ENCODE measurements around the gene KCNK5.

The KCNK5 gene

DNA sequence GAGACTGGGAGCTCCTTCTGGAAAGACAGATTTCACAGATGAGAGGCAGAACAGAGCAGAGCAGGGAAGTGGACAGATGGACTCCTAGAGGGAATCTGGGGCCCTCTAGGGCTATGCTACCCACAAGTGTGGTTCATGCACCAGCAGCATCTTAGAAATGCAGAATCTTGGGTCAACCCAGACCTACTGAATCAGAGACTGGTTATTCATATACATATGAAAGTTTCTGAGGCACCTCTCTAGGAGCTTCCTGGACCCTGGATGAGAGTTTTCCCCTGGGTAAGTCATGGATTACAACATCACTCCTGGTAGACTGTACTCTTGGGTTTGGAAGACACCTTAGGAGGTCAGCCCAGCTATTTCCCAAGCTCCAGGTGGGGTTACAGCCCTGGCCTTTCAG lies 58.9 kb downstream of the KCNK5 start:
- DNase-seq, result no peak

DNA sequence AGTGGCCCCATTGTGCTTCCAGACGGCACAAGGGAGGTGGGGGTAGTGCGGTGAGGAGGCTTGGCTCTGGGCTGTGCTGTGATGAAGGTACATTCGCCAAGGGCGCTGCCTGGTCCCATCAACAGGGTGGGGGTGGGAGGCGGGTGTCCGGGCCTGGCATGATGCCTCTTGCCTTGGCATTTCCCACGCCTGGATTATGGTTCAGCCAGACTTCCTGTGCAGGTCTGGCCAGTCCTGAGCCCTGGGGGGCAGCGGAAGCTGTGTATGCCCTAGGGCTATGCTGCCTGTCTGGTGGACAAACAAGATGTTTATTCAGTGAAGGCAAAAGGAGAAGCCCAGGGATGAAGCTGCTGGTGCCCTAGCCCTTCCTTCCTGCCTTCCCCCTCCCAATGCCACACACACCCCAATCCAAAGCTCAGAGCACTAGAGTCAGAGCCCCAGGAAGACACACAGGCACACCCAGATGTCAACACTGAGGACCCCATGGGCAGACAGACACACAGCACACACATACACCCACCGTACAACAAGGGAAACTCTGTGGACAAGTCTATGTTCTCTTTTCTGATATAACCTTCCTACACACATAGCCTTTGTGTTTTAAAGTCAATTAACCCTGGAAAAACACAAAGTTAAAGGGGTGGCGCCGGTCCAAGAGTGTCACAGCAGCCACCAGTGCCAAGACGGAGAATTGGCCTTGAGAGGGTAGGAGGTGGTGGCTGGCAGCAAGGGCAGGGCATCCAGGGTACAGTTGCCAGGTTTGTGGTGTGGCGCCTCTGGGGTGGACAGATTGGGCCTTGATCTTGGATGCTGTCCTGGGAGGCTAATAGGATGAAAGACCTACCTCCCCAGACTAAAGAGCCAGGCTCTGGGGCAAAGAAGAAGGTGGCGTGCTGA lies 59.6 kb downstream of the KCNK5 start:
- no peak for DNase-seq

DNA sequence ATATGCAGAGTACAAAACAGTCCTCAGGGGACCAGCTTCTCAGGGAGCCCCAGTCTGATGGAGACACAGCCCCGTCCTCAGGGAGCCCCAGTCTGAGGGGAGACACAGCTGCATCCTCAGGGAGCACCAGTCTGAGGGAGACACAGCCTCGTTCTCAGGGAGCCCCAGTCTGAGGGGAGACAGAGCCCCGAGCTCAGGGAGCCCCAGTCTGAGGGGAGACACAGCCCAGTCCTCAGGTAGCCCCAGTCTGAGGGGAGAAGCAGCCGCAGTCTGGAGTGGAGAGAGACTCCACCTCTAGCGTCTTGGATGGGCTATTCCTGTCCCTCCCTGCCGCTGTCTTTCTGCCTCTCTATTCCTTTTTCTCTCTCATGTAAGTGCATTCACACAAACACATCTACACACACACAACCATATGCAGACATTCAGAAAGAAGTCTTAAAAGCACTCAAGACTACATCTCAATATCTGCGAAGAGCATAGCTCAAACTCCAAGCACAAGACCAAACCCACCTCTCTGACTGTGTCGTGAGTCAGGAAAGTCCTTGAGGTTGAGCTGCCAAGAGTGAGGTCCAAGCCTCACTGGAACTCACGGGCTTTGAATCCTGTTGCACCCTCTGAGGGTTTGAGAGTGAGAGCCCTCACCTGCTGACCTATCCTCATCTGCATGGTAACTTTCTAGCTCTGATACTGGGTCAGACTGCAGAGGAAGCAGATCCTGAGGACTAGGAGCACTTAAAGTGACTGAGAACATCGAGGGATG lies 61.2 kb downstream of the KCNK5 start:
- no peak for DNase-seq

DNA sequence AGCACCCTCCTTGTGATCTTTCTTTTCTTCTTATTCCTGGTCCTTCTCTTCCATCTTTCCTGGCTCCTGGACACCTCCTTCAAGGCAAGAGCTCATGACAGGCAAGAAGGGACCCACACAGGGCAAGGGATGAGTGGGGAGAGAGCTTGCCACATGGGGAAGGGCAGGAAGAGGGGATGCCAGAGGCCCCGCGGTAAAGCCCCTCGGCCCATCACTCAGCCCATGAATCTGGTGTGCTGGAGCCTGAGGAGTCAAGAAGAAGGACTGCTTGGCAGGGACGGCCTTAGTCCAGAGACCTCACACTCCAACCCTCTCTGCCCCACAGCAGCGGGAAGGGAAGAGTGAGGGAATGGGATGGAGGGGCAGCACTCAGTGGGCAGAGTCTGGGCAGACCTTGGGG lies 62.0 kb downstream of the KCNK5 start:
- no peak for DNase-seq

DNA sequence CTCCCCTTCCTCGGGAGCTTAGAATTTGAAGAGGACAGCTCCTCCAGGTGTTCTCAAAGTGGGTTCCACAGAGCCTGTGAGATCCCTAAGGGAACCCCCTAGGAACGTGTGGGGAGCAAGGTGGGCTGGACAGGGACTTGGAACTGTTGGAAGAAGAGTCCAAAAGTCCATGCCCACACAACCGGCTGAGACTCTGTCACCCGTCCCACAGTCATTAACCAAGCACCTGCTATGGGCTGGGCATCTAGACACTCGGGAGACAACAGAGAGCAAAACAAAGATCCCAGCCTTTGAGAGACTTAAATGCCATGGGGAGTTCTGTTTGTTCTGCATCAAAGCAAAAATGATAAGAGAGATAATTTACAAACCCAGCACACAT lies 62.4 kb downstream of the KCNK5 start:
- no peak for DNase-seq

DNA sequence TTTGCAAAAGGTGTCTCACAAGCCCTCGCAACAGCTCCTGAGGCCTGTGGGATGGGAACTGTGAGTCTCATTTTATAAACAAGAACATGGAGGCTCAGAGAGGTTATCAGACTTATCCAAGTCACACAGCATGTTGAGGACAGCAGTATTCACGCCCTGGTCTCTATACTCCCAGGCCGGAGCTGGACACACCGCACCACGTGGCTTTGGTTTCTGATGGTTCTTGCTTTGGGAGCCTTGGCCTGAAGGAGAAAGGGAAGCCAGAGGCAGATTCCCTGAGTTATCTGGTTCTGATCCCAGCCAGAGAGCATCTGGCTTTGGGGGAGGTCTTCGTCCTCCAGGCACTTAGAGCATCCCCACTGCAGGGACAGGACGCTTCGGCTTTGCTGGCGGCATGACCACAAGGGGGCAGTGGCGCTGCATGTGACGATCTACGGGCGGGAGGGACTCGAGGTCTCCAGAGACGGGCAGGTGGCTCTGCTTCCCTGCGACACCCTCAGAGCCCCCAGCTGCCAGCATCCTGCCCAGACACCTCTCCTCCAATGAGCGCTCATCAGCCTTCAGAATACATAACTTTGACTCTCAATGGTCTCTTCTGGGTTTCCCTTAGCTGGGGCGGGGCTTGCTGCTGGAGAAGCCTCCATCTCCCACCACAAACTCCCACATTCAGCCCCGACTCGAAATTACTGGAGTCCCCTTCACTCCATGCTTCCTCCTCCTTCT lies 62.9 kb downstream of the KCNK5 start:
- peak; percentile 91 for DNase-seq

DNA sequence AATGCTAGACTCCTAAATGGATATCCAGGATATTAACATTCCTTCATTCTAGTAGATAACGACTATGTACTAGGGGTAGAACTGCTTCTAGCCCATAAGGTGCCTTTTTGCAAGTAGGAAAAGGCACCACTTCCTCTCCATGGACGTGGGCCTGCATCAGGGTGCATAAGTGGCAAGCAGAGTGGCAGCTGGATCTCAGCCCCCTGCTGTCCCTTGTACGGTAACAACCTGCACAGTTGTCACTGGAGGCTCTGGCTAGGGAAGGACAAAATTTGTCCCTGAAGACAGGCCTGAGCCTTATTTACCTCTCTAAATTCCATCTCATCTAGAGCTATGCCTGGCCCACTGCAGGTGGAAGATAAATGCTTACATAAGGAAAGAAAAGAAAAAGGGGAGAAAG lies 71.8 kb downstream of the KCNK5 start:
- no peak for DNase-seq

DNA sequence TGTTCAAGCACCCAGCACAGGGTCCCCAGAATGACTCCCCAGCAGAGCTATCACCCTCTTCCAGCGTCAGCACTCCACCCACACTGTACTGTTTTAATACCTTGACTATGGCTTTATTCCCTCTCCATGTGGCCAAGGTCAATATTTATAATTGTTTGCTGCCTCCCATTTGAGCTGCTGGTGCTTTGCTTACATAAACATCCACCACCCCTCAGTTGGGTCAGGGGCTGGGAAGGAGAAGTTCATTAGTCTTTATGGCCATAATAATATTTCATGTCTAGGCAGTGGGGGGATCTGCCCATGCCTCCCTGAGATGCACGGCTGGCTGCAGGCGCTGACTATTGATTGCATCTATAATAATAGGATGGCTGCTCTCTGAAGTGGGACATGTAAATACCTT lies 72.5 kb downstream of the KCNK5 start:
- DNase-seq, result no peak

DNA sequence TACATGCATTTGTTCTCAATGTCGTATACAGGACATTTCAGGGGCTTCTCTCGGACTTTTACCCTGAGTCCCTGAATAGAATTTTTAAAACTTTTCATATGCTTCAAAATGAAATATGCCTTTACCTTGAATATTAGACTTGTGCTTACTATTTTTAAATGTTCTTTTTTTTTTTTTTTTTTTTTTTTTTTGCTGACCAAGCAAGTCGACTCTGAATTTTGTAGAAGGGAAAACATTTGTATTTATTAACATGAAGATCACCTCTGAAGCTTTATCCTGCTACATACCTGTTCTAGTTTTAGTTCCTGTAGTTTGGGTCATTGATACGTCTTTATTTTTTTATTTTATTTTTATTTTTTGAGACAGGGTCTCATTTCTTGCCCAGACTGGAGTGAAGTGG lies 74.6 kb downstream of the KCNK5 start:
- DNase-seq, result no peak

DNA sequence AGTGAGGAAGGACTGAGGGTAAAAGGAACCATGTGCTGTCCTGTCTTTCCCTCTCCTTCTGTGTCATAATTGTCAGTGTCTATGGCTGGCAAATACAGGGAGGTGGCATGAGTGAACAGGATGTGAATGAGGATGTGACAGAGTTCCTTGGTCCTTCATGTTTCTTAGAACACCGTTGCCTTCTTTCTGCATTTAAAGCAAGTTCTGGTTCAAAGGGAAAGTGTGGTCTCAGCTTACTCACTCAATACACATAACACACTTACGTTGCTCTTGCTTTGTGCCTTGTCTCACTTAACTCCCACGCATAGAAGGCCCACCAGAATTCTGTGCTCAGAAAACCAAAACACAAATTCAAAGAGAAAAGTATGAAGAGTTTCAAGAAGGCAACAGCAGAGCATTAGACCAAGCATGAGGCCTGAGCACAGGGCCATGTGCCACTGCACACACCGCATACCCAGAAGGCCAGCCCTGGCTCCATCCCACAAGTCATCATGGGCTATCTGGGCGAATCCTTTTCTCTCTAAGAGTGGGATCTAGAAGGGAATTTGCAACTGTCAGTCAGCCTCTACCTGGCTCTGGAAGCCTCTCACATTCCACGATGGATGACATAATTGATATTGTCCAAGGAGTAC lies 75.4 kb downstream of the KCNK5 start:
- peak; percentile 40 for DNase-seq

DNA sequence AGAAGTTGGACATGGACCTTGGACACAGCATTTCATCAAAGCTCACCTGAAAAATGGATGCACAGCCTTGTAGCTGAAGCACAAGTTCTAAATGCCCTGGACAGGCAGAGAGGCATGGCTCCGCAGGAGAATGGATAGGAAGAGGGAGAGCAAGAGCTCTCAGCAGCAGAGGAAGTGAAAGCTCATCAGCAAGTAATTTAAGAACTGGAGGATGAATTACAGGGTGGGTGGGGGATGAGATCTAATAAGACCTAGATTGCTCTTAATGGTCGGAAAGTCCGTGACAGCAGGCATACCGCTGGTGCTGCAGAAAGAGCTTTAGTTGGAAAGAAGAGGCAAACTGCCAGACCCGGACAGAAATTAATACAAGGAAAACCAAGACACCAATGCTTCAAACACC lies 77.0 kb downstream of the KCNK5 start:
- no peak for DNase-seq

DNA sequence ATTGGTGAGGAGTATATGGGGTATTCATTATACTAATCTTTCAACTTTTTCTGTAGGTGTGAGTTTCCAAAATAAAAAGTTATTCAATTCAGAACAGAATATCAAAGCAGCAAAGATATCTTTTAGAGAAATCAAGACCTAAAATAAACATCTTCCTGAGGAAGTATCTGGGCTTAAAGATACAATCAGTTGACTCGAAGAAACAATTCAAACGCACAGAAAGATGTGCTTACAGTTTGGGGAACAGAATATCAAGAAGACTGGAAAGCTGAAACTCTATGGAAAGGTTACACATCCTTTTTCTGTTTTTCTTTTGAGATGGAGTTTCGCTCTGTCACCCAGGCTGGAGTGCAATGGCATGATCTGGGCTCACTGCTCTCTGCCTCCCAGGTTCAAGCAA lies 78.1 kb downstream of the KCNK5 start:
- DNase-seq, result no peak

DNA sequence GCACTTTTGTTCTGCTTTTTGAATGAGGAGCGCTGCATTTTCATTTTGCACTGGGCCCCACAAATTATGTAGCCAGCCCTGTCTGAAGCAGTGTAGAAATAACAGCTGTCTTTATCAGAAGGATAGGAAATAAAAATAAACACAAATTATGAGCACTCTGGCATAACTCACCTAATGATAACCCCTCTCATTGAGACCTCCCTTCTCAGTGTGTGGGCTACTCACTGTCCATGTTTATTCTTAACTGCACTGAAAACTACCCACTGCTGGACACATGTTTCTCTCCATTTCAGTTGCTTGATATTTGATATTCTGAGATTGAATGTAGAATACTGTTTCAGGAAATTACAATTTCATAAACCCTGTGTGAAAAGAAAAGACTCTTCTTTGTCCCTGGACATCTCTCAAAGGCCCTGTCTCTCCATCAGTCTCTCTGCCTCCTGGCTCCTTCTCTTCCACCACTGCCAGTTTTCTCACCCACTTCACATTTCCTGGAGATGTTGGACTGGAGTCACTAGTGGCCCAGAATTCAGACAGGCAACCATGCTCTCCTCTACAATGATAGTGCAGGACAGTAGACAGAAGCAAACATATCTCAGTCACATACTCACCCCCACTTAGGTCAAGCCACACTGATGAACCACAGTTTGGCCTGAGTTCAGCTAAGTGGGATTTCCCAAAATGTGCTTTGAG lies 84.6 kb downstream of the KCNK5 start:
- DNase-seq, result no peak

DNA sequence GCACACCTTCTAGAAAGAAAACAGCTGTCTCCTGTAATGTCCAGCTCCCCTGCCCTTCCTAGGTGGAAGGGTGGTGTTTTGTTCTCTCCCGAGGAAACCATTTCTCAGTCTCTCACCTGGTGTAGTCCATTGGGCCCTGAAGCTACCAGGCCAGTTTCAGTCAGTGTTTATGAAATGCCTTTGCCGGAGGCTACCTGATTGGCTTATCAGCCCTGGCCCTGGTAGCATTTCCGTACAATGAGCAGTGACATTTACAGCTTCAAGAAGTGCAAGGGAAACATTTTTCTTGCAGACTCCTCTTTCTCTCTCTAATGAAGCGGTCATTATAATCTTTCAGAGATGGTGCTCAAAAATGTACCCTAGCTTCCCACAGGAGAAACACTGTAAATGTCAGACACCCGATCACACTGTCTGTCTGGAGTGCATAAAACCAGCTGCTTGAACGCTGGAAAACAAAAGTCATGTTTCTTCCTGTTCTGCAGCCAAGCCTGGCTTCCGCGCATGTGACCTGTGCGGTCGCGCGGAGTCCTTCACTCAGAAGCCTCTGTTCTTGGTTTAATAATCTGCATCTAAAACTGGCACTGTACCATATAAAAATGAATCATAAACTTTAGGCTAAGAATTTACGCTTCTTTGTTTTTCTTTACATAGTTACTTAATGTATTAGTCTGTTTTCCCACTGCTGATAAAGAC lies 85.9 kb downstream of the KCNK5 start:
- DNase-seq, result no peak

DNA sequence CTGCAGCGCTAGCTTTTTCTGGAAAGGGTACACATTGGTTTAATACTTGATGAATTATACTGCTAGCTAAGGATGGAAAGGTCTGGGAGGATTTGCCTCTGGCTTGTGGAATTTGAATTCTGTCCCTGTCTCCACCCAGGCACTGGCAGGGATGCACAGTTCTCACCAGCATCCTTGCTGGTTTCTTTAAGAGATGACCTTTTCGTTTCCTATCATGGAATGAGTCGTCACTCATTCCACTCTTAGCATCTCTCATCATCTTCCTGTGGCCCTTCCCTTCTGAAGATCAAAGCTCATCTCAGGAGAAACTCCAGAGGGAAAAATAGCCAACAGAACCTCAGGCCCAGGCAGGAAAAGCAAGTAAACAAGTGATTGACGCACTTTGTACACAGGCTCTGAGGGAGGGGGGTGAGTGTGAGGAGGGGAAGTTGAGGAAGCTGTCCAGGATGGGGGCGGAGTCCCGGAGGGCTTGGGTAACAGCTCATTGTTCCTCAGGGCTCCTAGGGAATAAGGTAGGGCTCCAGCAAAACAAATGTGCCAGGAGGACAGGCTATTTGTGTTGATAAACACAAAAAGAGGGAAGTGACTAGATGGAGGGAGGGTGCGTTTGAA lies 88.6 kb downstream of the KCNK5 start:
- no peak for DNase-seq
